GM21515 (cell line): ENCODE measurements around the gene DAB1.

Experiments
- ATAC-seq: cut with Tn5 transposase; IDR thresholded peaks from one replicate; pipeline ENCODE4 v1.9.1; 2021; ENCODE audit not compliant: unreplicated experiment

DAB1 gene

GRCh38 chr1:57131701-57132394 is 292.0 kb downstream of the DAB1 start:
- no peak for ATAC-seq

- no peak for ATAC-seq
These were observed 292.6 kb downstream of the DAB1 start for GRCh38 chr1:57131257-57131656.

- ATAC-seq, result no peak
These were observed 294.0 kb downstream of the DAB1 start for GRCh38 chr1:57129865-57130264.

GRCh38 chr1:57127976-57128375 is 295.9 kb downstream of the DAB1 start:
- no peak for ATAC-seq

GRCh38 chr1:57124768-57125446 is 299.0 kb downstream of the DAB1 start:
- no peak for ATAC-seq

GRCh38 chr1:57124170-57124569 is 299.7 kb downstream of the DAB1 start:
- no peak for ATAC-seq

GRCh38 chr1:57122031-57122430 is 301.8 kb downstream of the DAB1 start:
- ATAC-seq, result no peak

- ATAC-seq, result no peak
These were observed 304.8 kb downstream of the DAB1 start for GRCh38 chr1:57118948-57119603.

- ATAC-seq, result no peak
These were observed 306.1 kb downstream of the DAB1 start for GRCh38 chr1:57117753-57118152.

GRCh38 chr1:57116871-57117270 is 307.0 kb downstream of the DAB1 start:
- ATAC-seq, result no peak

- no peak for ATAC-seq
These were observed 308.7 kb downstream of the DAB1 start for GRCh38 chr1:57115030-57115614.

- ATAC-seq, result no peak
These were observed 311.7 kb downstream of the DAB1 start for GRCh38 chr1:57112148-57112547.

GRCh38 chr1:57111175-57111574 is 312.7 kb downstream of the DAB1 start:
- ATAC-seq, result no peak

- no peak for ATAC-seq
These were observed 314.0 kb downstream of the DAB1 start for GRCh38 chr1:57109883-57110282.

- ATAC-seq, result no peak
These were observed 314.6 kb downstream of the DAB1 start for GRCh38 chr1:57109247-57109646.

GRCh38 chr1:57106296-57106695 is 317.6 kb downstream of the DAB1 start:
- no peak for ATAC-seq

- no peak for ATAC-seq
These were observed 321.1 kb downstream of the DAB1 start for GRCh38 chr1:57102561-57103326.

- ATAC-seq, result no peak
These were observed 322.7 kb downstream of the DAB1 start for GRCh38 chr1:57101209-57101608.

- no peak for ATAC-seq
These were observed 329.1 kb downstream of the DAB1 start for GRCh38 chr1:57094749-57095148.

- ATAC-seq, result no peak
These were observed 330.7 kb downstream of the DAB1 start for GRCh38 chr1:57093122-57093521.

- ATAC-seq, result no peak
These were observed 332.2 kb downstream of the DAB1 start for GRCh38 chr1:57091642-57092041.
